ENCODE data around the gene PAX1.

GRCh38 chr20:21707267-21707666, 1.8 kb downstream of the PAX1 start:
- TF ChIP-seq, protein P1, sequence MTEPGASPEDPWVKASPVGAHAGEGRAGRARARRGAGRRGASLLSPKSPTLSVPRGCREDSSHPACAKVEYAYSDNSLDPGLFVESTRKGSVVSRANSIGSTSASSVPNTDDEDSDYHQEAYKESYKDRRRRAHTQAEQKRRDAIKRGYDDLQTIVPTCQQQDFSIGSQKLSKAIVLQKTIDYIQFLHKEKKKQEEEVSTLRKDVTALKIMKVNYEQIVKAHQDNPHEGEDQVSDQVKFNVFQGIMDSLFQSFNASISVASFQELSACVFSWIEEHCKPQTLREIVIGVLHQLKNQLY (CRISPR knock-in tag; conservative IDR thresholded peaks at IDR 0.05): no peak
- TF ChIP-seq ZNF12 (CRISPR knock-in tag; IDR thresholded peaks at IDR 0.05) (no peak), SMAD2 (IDR thresholded peaks at IDR 0.05; ENCODE audit: low read depth, low read length) (no peak), ZNF133 (CRISPR knock-in tag; IDR thresholded peaks at IDR 0.05) (no peak), ARHGAP35 (IDR thresholded peaks at IDR 0.05; ENCODE audit: partially characterized antibody) (no peak), RNF2 (IDR thresholded peaks at IDR 0.05) (no peak), ATF7 (IDR thresholded peaks at IDR 0.05) (no peak), POLR2A (conservative IDR thresholded peaks at IDR 0.05) (no peak), EP300 (IDR thresholded peaks at IDR 0.05; ENCODE audit: low read length) (no peak), CREB1 (IDR thresholded peaks at IDR 0.05) (no peak), CREB1 (CRISPR knock-in tag; IDR thresholded peaks at IDR 0.05) (no peak), UBTF (IDR thresholded peaks at IDR 0.05; ENCODE audit: borderline replicate concordance in 1 of 2, low read depth in 2 of 2, low read length in 2 of 2) (no peak), TCF15 (CRISPR knock-in tag; IDR thresholded peaks at IDR 0.05) (no peak)
- TF ChIP-seq, protein P2, sequence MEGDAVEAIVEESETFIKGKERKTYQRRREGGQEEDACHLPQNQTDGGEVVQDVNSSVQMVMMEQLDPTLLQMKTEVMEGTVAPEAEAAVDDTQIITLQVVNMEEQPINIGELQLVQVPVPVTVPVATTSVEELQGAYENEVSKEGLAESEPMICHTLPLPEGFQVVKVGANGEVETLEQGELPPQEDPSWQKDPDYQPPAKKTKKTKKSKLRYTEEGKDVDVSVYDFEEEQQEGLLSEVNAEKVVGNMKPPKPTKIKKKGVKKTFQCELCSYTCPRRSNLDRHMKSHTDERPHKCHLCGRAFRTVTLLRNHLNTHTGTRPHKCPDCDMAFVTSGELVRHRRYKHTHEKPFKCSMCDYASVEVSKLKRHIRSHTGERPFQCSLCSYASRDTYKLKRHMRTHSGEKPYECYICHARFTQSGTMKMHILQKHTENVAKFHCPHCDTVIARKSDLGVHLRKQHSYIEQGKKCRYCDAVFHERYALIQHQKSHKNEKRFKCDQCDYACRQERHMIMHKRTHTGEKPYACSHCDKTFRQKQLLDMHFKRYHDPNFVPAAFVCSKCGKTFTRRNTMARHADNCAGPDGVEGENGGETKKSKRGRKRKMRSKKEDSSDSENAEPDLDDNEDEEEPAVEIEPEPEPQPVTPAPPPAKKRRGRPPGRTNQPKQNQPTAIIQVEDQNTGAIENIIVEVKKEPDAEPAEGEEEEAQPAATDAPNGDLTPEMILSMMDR (IDR thresholded peaks at IDR 0.05 in 2 of 3, conservative IDR thresholded peaks at IDR 0.05 in 1 of 3; ENCODE audit: insufficient read depth in 2 of 3, low read depth in 1 of 3, low read length in 3 of 3): no peak
- TF ChIP-seq, protein P3, sequence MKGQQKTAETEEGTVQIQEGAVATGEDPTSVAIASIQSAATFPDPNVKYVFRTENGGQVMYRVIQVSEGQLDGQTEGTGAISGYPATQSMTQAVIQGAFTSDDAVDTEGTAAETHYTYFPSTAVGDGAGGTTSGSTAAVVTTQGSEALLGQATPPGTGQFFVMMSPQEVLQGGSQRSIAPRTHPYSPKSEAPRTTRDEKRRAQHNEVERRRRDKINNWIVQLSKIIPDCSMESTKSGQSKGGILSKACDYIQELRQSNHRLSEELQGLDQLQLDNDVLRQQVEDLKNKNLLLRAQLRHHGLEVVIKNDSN (CRISPR knock-in tag; IDR thresholded peaks at IDR 0.05): no peak
